Small intestine (tissue), 7 donors: ENCODE results near the gene ZDHHC1. TPM values are rescaled to one million over a fixed set of nuclear protein-coding genes. Genes with fewer than 3 reads are reported as not detected.

Experiments used
- DNase-seq, 2 donors: peaks; one replicate each; pipeline versions ENCODE4 v3.0.0 to v3.0.0-alpha.2; 2013
- FAIRE-seq: peaks from 2 replicates; lab custom pipeline; 2012; peaks lifted over from hg19 to GRCh38; lab: Jason Lieb, UNC
- H3K27ac ChIP-seq, 3 donors: one replicate each; pipeline ENCODE4 v1.5.1; 2013; ENCODE audit warnings: low read length in 2 of 3, mild to moderate bottlenecking in 2 of 3, control low read depth in 1 of 3, inconsistent platforms in 1 of 3, low read depth in 1 of 3, moderate library complexity in 1 of 3
- H3K27me3 ChIP-seq, 3 donors: one replicate each; pipeline ENCODE4 v1.6.1; 2013; ENCODE audit warnings: low read length in 3 of 3, inconsistent platforms in 1 of 3; ENCODE audit not compliant: control insufficient read depth in 3 of 3, insufficient read depth in 3 of 3
- H3K36me3 ChIP-seq, 3 donors: one replicate each; pipeline ENCODE4 v1.6.1; 2013; ENCODE audit warnings: low read length in 3 of 3, inconsistent platforms in 1 of 3, low read depth in 1 of 3, mild to moderate bottlenecking in 1 of 3, moderate library complexity in 1 of 3; ENCODE audit not compliant: control insufficient read depth in 3 of 3, insufficient read depth in 2 of 3
- H3K4me1 ChIP-seq, 3 donors: one replicate each; pipeline ENCODE4 v1.6.1; 2013; ENCODE audit warnings: low read length in 2 of 3, inconsistent platforms in 1 of 3, low read depth in 1 of 3, mild to moderate bottlenecking in 1 of 3, moderate library complexity in 1 of 3; ENCODE audit not compliant: control insufficient read depth in 3 of 3, insufficient read depth in 2 of 3
- H3K4me3 ChIP-seq, 3 donors: one replicate each; pipeline ENCODE4 v1.5.1; 2013; ENCODE audit warnings: low read length in 3 of 3, control low read depth in 1 of 3, inconsistent platforms in 1 of 3, low read depth in 1 of 3, mild to moderate bottlenecking in 1 of 3, moderate library complexity in 1 of 3
- H3K9me3 ChIP-seq, 2 donors: one replicate each; pipeline ENCODE4 v1.6.1; 2013; ENCODE audit warnings: low read depth in 1 of 2, low read length in 1 of 2; ENCODE audit not compliant: control insufficient read depth in 2 of 2, insufficient read depth in 1 of 2
- WGBS, 3 donors: extraction: QIAGEN DNeasy Blood & Tissue Kit; methylation state at CpG; one replicate each; pipeline ENCODE4 v1.1.7; 2013; 5-methylcytosine and 5-hydroxymethylcytosine counted together
- polyA plus RNA-seq, 4 donors: library from polyadenylated mRNA; stranded (reverse) in 3 of 4; unstranded in 1 of 4; fragments of 200-250 nt in 3 of 4; fragments of 120-200 nt in 1 of 4; gene quantifications; one replicate each; pipeline versions ENCODE4 v1.2.1 to v1.2.3, GENCODE V29; 2013
- donor health status: healthy with polysubstance abuse.
- donor health status: control.
- donor health status: control.
- donor health status: Bipolar disorder and iron deficiency.
- donor health status: healthy.

The ZDHHC1 gene
- polyA plus RNA-seq, 4 donors = 1.9 to 5.3 (median 5.2) TPM; not detected in 1

DNA sequence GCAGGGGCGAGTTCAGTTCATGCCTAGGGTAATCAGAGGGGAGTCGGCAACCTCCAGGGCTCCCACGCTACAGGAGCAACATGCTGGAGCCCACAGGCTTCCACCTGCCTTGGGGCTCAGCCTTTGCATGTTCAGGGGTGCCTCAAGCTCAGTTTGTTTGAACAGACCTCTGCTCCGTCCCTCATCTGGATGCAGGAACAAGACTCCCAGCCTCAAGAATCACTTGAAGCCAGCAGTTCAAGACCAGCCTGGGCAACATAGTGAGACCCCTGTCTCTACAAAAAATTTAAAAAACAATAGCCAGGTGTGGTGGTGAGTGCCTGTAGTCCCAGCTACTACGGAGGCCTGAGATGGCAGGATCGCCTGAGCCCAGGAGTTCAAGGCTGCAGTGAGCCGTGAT, 9.7 kb upstream of the ZDHHC1 start:
- H3K4me3 ChIP-seq = no peak overlapping the region
- no peak overlapping the region for H3K27ac ChIP-seq
- 68 to 84% (median 72%) methylated on average over 7 of the region's 7 CpGs for WGBS, 3 donors
- FAIRE-seq (no peak), DNase-seq (no peak)
- H3K36me3 ChIP-seq = no peaks in the 10 kb centered on the region
- H3K9me3 ChIP-seq = no peaks in the 10 kb centered on the region
- peaks cover 0 to 44% (median 4%) of the 10 kb centered on the region in 3 donors for H3K27me3 ChIP-seq
- H3K4me1 ChIP-seq = peaks cover 0 to 17% (median 4%) of the 10 kb centered on the region in 3 donors

DNA sequence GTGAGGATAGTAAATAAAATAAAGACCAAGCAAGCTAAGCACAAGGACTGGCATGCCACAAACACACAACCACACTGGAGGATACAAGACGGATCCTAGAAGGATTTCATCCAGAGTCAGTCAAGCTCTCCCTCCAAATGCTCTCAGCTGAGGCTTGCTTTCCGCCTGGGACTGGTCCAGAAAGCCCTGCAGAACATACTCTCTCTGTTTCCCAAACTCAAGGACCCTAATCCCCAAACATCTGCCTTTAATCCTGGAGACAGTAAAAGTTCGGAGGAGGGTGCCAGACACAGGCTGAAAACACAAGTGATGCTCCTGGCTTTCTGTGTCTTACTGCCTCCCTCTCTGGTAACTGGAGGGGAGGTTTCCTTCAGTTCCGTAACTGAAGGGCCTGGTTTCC, 9.3 kb upstream of the ZDHHC1 start:
- DNase-seq (no peak), FAIRE-seq (no peak)
- Histone ChIP-seq H3K4me3 (no peak overlapping the region), H3K36me3 (no peaks in the 10 kb centered on the region), H3K27me3 (peaks cover 0 to 44% (median 4%) of the 10 kb centered on the region in 3 donors), H3K4me1 (peaks cover 0 to 17% (median 4%) of the 10 kb centered on the region in 3 donors), H3K27ac (no peak overlapping the region), H3K9me3 (no peaks in the 10 kb centered on the region)
- whole genome bisulfite sequencing, 3 donors = 56 to 68% (median 61%) methylated on average over 4 of the region's 4 CpGs

DNA sequence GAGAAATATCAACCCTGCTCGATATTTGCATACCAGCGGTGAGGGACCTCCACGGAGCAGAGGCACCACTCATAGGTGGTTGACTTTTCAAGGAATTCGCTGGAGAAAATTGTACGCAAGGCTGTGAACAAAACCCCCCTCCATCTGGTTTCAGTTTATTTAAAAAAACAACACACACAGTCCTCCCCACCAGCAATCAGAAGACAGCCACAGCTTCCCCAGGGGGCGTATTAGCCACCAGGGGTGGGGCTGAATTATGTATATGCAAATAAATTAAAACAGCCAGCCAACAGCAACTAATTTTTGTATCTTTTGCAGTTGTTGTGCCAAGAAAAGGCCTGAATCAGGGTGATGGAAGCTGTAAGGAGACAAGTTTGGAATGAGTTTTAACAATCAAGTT, 8.8 kb upstream of the ZDHHC1 start:
- Histone ChIP-seq H3K27ac (no peak overlapping the region), H3K4me3 (no peak overlapping the region), H3K9me3 (no peaks in the 10 kb centered on the region), H3K27me3 (peaks cover 0 to 41% (median 4%) of the 10 kb centered on the region in 3 donors), H3K4me1 (peaks cover 0 to 14% (median 4%) of the 10 kb centered on the region in 3 donors), H3K36me3 (no peaks in the 10 kb centered on the region)
- DNase-seq (no peak), FAIRE-seq (no peak)
- 29 to 56% (median 52%) methylated on average over 6 of the region's 6 CpGs for WGBS, 3 donors

DNA sequence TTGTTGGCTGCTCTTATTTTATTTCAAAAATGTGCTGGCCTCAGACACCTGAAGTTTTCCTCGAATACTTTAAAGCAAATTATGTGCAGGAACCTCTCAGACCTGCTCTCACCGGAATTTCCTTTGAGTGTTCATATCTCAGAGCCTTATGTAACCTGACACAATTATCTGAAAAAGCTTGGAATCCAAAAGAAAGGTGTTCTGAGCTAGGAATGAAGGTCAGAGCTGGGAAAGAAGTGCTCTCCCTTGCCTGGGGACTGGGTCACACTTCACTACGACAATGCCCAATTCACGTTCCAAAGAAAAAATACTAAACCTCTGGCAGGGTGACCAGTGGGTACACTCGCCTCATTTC, 8.0 kb upstream of the ZDHHC1 start:
- Histone ChIP-seq H3K4me3 (no peak overlapping the region), H3K9me3 (no peaks in the 10 kb centered on the region), H3K4me1 (peaks cover 0 to 8% (median 4%) of the 10 kb centered on the region in 3 donors), H3K36me3 (no peaks in the 10 kb centered on the region), H3K27me3 (peaks cover 0 to 33% (median 4%) of the 10 kb centered on the region in 3 donors), H3K27ac (no peak overlapping the region)
- WGBS, 3 donors = 37 to 63% (median 40%) methylated on average over 5 of the region's 5 CpGs
- DNase-seq (no peak), FAIRE-seq (no peak)

DNA sequence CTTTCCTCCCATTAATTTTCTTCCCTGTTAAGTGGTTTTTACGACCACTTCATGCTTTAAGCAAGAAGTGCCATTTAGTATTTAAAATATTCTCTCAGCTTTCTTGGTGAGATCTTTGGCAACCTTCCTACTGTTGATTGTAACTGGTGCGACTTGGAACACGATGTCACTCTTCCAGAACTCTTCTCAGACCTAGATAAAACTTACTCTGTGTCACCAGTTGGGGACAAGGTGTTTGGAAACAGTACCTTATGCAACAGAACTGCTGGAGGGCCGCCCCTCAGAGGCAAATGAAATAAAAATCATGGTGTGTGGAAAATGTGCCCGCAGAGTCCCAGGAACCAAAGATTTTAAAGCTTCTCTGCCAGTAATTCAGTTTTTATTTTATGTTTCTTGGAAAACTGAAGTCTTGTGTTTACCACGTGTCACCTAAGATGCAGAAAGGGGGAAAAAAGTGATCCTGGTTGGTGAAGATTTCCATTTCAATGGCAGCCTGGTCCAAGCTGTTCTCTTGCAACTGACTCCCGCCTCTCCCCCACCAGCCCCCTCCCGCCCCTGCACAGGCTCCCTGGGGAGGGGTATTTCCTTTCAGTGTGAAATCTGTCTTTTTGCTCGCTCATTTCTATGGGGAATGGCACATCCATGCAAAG, 7.5 kb upstream of the ZDHHC1 start:
- Histone ChIP-seq H3K27me3 (peaks cover 0 to 28% (median 4%) of the 10 kb centered on the region in 3 donors), H3K36me3 (no peaks in the 10 kb centered on the region), H3K9me3 (no peaks in the 10 kb centered on the region), H3K27ac (no peak overlapping the region), H3K4me3 (no peak overlapping the region), H3K4me1 (peaks cover 0 to 8% (median 4%) of the 10 kb centered on the region in 3 donors)
- FAIRE-seq = no peak
- 36 to 49% (median 44%) methylated on average over 9 of the region's 9 CpGs for WGBS, 3 donors
- no peak for DNase-seq

DNA sequence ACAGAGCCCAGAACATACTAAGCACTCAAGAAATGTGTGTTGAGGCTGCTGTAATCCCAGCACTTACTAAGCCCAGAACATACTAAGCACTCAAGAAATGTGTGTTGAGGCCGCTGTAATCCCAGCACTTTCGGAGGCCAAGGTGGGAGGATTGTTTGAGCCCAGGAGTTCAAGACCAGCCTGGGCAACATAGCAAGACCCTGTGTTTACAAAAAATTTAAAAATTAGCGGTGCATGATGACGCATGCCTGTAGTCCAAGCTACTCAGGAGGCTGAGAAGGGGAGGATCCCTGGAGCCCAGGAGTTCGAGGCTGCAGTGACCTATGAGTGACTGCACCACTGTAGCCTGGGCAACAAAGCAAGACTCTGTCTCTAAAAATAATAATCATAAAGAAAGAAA, 6.7 kb upstream of the ZDHHC1 start:
- no peak for FAIRE-seq

DNA sequence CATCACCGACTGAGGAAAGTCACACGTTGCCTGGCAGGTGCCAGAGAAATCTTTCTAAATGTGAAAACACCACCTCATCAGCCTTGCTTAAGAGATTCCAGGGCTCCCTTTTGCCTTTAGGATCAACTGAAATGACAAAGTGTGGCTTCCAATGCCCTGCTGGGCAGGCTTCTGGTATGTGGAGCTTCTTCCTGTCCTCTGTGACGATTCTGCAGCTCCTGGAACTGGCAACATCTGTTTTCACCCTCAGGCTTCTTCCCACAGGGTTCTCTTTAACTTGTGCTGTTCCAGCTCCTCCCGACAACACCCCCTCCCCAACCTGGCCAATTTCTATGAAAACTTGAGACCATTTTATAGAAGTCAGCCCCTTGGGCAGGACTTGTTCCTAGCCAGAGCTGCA, 4.8 kb upstream of the ZDHHC1 start:
- FAIRE-seq (no peak), DNase-seq (no peak)
- no peaks in the 10 kb centered on the region for H3K36me3 ChIP-seq
- peaks cover 0 to 20% (median 4%) of the 10 kb centered on the region in 3 donors for H3K27me3 ChIP-seq
- H3K4me3 ChIP-seq = no peak overlapping the region
- H3K27ac ChIP-seq = no peak overlapping the region
- 76 to 83% (median 83%) methylated on average over 4 of the region's 4 CpGs for WGBS, 3 donors
- H3K9me3 ChIP-seq = no peaks in the 10 kb centered on the region
- H3K4me1 ChIP-seq = peaks cover 0 to 3% (median 0%) of the 10 kb centered on the region in 3 donors

More for the DNA sequence above, 6.7 kb upstream of the ZDHHC1 start:
- H3K9me3 ChIP-seq = no peaks in the 10 kb centered on the region
- H3K27me3 ChIP-seq = peaks cover 0 to 21% (median 4%) of the 10 kb centered on the region in 3 donors
- no peak overlapping the region for H3K27ac ChIP-seq
- DNase-seq = no peak
- no peak overlapping the region for H3K4me3 ChIP-seq
- H3K4me1 ChIP-seq = peaks cover 0 to under 1% (median 0%) of the 10 kb centered on the region in 3 donors
- WGBS, 3 donors = 81 to 90% (median 86%) methylated on average over 5 of the region's 5 CpGs
- no peaks in the 10 kb centered on the region for H3K36me3 ChIP-seq

DNA sequence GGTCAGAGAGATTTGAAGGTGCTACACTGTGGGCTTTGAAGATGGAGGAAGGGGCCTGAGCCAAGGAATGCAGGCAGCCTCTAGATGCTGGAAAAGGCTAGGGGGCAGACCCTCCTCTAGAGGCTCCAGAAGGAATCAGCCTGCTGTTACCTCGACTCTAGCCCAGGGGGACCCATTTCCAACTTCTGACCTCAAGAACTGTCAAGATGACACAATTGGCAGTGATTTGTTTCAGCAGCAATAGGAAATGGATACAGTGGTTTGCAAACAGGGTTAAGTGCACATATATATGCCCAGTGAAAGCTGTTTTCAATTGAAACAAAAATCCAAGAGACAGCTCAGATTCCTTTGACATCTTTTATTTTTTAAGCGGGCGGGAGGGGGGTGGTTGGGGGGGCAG, 3.7 kb upstream of the ZDHHC1 start:
- Histone ChIP-seq H3K9me3 (no peaks in the 10 kb centered on the region), H3K27ac (no peak overlapping the region), H3K4me3 (no peak overlapping the region), H3K4me1 (peaks cover 0 to 9% (median 0%) of the 10 kb centered on the region in 3 donors), H3K27me3 (peaks cover 0 to 9% (median 4%) of the 10 kb centered on the region in 3 donors), H3K36me3 (no peaks in the 10 kb centered on the region)
- FAIRE-seq = no peak
- no peak for DNase-seq
- WGBS, 3 donors = 71 to 76% (median 75%) methylated on average over 3 of the region's 3 CpGs
